H1 (cell line): ENCODE data around the gene ALG1. TPM values are rescaled to one million over a fixed set of nuclear protein-coding genes. Genes with fewer than 3 reads are reported as not detected.
"Not testable (repeated sequence)": the region's sequence is repeated elsewhere in the genome, so short reads cannot be mapped to it uniquely, and the experiment has no call there.

Source experiments
- CTCF ChIA-PET: fragments of 300-600 bp; sonication (Branson Sonifier 250); formaldehyde crosslinking; loops from one replicate; lab custom pipeline; 2021; ENCODE audit not compliant: partially characterized antibody; lab: Charles Lee
- POLR2A ChIA-PET: fragments of 300-600 bp; sonication (Branson Sonifier 250); formaldehyde crosslinking; loops from one replicate; lab custom pipeline; 2021; ENCODE audit warnings: inconsistent platforms; ENCODE audit not compliant: partially characterized antibody; lab: Charles Lee
- DNase-seq, 2 experiments: peaks; one replicate each; pipeline versions ENCODE4 v3.0.0 to v3.0.0-alpha.2; 2010 to 2022; ENCODE audit warnings: low spot score in 2 of 2, low read depth in 1 of 2, mixed read lengths in 1 of 2
- FAIRE-seq: peaks from 2 replicates; lab custom pipeline; 2011; peaks lifted over from hg19 to GRCh38; lab: Jason Lieb, UNC
- H2AFZ ChIP-seq: 2 replicates; pipeline ENCODE4 v1.8.1; 2012; ENCODE audit warnings: low read length, inconsistent platforms
- H2AK5ac ChIP-seq: 2 replicates; pipeline ENCODE4 v1.6.1; 2013; ENCODE audit warnings: low read depth, low read length
- H2BK120ac ChIP-seq: replicated peaks from 2 replicates; pipeline ENCODE3; 2013; ENCODE audit warnings: low read depth, low read length, inconsistent platforms
- H2BK12ac ChIP-seq: 2 replicates; pipeline ENCODE4 v1.6.1; 2013; ENCODE audit warnings: low read depth, low read length
- H2BK15ac ChIP-seq: 2 replicates; pipeline ENCODE4 v1.6.1; 2013; ENCODE audit warnings: low read length
- H2BK20ac ChIP-seq: 2 replicates; pipeline ENCODE4 v1.6.1; 2013; ENCODE audit warnings: low read length
- H2BK5ac ChIP-seq: 2 replicates; pipeline ENCODE4 v1.6.1; 2013; ENCODE audit warnings: low read depth, low read length
- H3K14ac ChIP-seq: 2 replicates; pipeline ENCODE4 v1.6.1; 2013; ENCODE audit warnings: inconsistent platforms; ENCODE audit not compliant: insufficient read length
- H3K18ac ChIP-seq: 2 replicates; pipeline ENCODE4 v1.6.1; 2013; ENCODE audit warnings: low read length; ENCODE audit errors: extremely low read depth
- H3K23ac ChIP-seq: 2 replicates; pipeline ENCODE4 v1.6.1; 2013; ENCODE audit warnings: inconsistent platforms; ENCODE audit not compliant: insufficient read length
- H3K23me2 ChIP-seq: 2 replicates; pipeline ENCODE4 v1.6.1; 2013; ENCODE audit warnings: low read depth, low read length
- H3K27ac ChIP-seq: 2 replicates; pipeline ENCODE4 v1.6.1; 2011; ENCODE audit warnings: low read depth, low read length, inconsistent platforms
- H3K27me3 ChIP-seq, 4 experiments: replicated peaks in 1 of 4; 1 replicate in 1 of 4; 2 replicates in 3 of 4; pipeline versions ENCODE4 v1.6.1 to v1.8.1; 2011 to 2013; ENCODE audit warnings: low read length in 3 of 4, mild to moderate bottlenecking in 3 of 4, inconsistent platforms in 2 of 4, mixed read lengths in 2 of 4, moderate library complexity in 1 of 4; ENCODE audit not compliant: control insufficient read depth in 3 of 4, insufficient read depth in 3 of 4; ENCODE audit errors: extremely low read depth in 1 of 4
- H3K36me3 ChIP-seq, 4 experiments: 2 replicates each; pipeline versions ENCODE4 v1.6.1 to v1.8.1; 2011 to 2013; ENCODE audit warnings: mild to moderate bottlenecking in 4 of 4, low read length in 3 of 4, moderate library complexity in 2 of 4, control low read depth in 1 of 4, inconsistent platforms in 1 of 4; ENCODE audit not compliant: insufficient read depth in 4 of 4, control insufficient read depth in 2 of 4
- H3K4ac ChIP-seq: replicated peaks from 2 replicates; pipeline ENCODE3; 2013; ENCODE audit warnings: low read length, low read depth, mixed read lengths, inconsistent platforms; ENCODE audit not compliant: insufficient read length
- H3K4me1 ChIP-seq, 4 experiments: replicated peaks in 1 of 4; 1 replicate in 1 of 4; 2 replicates in 3 of 4; pipeline versions ENCODE4 v1.6.1 to v1.8.1; 2011 to 2013; ENCODE audit warnings: low read length in 3 of 4, inconsistent platforms in 2 of 4, mixed read lengths in 1 of 4; ENCODE audit not compliant: insufficient read depth in 4 of 4, control insufficient read depth in 3 of 4
- H3K4me2 ChIP-seq, 2 experiments: 2 replicates each; pipeline versions ENCODE4 v1.6.1 to v1.8.1; 2011 to 2013; ENCODE audit warnings: low read depth in 2 of 2, low read length in 2 of 2, control low read depth in 1 of 2, inconsistent platforms in 1 of 2, mild to moderate bottlenecking in 1 of 2; ENCODE audit not compliant: insufficient read depth in 1 of 2
- H3K4me3 ChIP-seq, 4 experiments: fragments of 200-600, 300-600 bp in 1 of 4; sonication (generic), shearing (Covaris generic), sonication (Bioruptor Twin) in 1 of 4; 2 replicates each; pipeline versions ENCODE4 v1.5.1 to v1.8.1; 2011 to 2016; ENCODE audit warnings: low read length in 4 of 4, low read depth in 3 of 4, control low read depth in 2 of 4, inconsistent platforms in 2 of 4, mild to moderate bottlenecking in 2 of 4, mixed read lengths in 1 of 4, moderate library complexity in 1 of 4; ENCODE audit not compliant: insufficient read depth in 2 of 4; ENCODE audit errors: extremely low read depth in 1 of 4
- H3K56ac ChIP-seq: replicated peaks from 2 replicates; pipeline ENCODE3; 2013; ENCODE audit warnings: low read depth, mild to moderate bottlenecking, mixed read lengths, low read length, inconsistent platforms; ENCODE audit not compliant: insufficient read length
- H3K79me1 ChIP-seq: 2 replicates; pipeline ENCODE4 v1.6.1; 2013; ENCODE audit warnings: low read depth, low read length, control low read depth
- H3K79me2 ChIP-seq, 2 experiments: 2 replicates each; pipeline versions ENCODE4 v1.6.1 to v1.8.1; 2012 to 2013; ENCODE audit warnings: low read length in 2 of 2, mild to moderate bottlenecking in 2 of 2, inconsistent platforms in 1 of 2; ENCODE audit not compliant: insufficient read depth in 2 of 2, control insufficient read depth in 1 of 2
- H3K9ac ChIP-seq, 4 experiments: replicated peaks in 1 of 4; 1 replicate in 1 of 4; 2 replicates in 3 of 4; pipeline versions ENCODE4 v1.6.1 to v1.8.1; 2011 to 2013; ENCODE audit warnings: low read depth in 3 of 4, low read length in 3 of 4, control low read depth in 2 of 4, mild to moderate bottlenecking in 2 of 4, moderate library complexity in 2 of 4, inconsistent platforms in 1 of 4; ENCODE audit errors: extremely low read depth in 1 of 4
- H3K9me3 ChIP-seq, 2 experiments: 2 replicates each; pipeline versions ENCODE4 v1.6.1 to v1.8.1; 2012 to 2013; ENCODE audit warnings: mild to moderate bottlenecking in 2 of 2, moderate library complexity in 2 of 2, control low read depth in 1 of 2, inconsistent platforms in 1 of 2, low read depth in 1 of 2, low read length in 1 of 2, mixed read lengths in 1 of 2; ENCODE audit not compliant: insufficient read depth in 2 of 2
- H4K20me1 ChIP-seq, 2 experiments: replicated peaks in 1 of 2; 2 replicates each; pipeline versions ENCODE3 to v1.8.1; 2011 to 2013; ENCODE audit warnings: inconsistent platforms in 2 of 2, low read length in 2 of 2, mild to moderate bottlenecking in 1 of 2; ENCODE audit not compliant: insufficient read depth in 2 of 2, control insufficient read depth in 1 of 2
- H4K5ac ChIP-seq: 2 replicates; pipeline ENCODE4 v1.6.1; 2013; ENCODE audit warnings: low read length, low read depth, mixed read lengths, inconsistent platforms; ENCODE audit not compliant: insufficient read length
- H4K8ac ChIP-seq: 2 replicates; pipeline ENCODE4 v1.8.0; 2013; ENCODE audit warnings: mild to moderate bottlenecking, moderate library complexity, low read length, inconsistent platforms; ENCODE audit not compliant: insufficient read depth; ENCODE audit errors: extremely low read depth
- H4K91ac ChIP-seq: replicated peaks from 2 replicates; pipeline ENCODE3; 2013; ENCODE audit warnings: low read length, mixed read lengths, inconsistent platforms; ENCODE audit not compliant: insufficient read length
- WGBS, 2 experiments: shearing (Covaris generic) in 1 of 2; methylation state at CpG; one replicate each; pipeline versions ENCODE4 v1.1.6 to v1.1.7; 2013 to 2015; ENCODE audit warnings: low lambda C conversion rate in 2 of 2, mixed read lengths in 2 of 2, inconsistent platforms in 1 of 2, low coverage in 1 of 2, missing lambda C conversion rate in 1 of 2; ENCODE audit not compliant: insufficient replicate concordance in 2 of 2, insufficient coverage in 1 of 2, insufficient read length in 1 of 2; ENCODE audit errors: extremely low coverage in 1 of 2, missing lambda C conversion rate in 1 of 2; 5-methylcytosine and 5-hydroxymethylcytosine counted together
- polyA plus RNA-seq, 7 experiments: library from polyadenylated mRNA; depleted of rRNA in 3 of 7; stranded (reverse) in 5 of 7; unstranded in 2 of 7; fragments of >200 nt in 5 of 7; fragments of 200-250 nt in 2 of 7; gene quantifications; 1 replicate in 5 of 7; 2 replicates in 1 of 7; 4 replicates in 1 of 7; pipeline versions ENCODE4 v1.2.1 to v1.2.3, GENCODE V29; 2011 to 2013; ENCODE audit warnings: missing spikeins in 2 of 7, mixed read lengths in 2 of 7
- total RNA-seq: library from RNA; stranded (reverse); fragmentation: NEBNext Ultra II Directional; extraction: Animal tissue kit (Norgen Biotek cat#: 25700); gene quantifications from 2 replicates; pipeline ENCODE4 v1.2.1, GENCODE V29; 2021

Gene ALG1
- total and polyA plus RNA-seq, 2 of the 8 experiments (the other 6 are each of a cell fraction or from before 2014, with no cell fraction given): 34.8 to 46.5 TPM

DNA sequence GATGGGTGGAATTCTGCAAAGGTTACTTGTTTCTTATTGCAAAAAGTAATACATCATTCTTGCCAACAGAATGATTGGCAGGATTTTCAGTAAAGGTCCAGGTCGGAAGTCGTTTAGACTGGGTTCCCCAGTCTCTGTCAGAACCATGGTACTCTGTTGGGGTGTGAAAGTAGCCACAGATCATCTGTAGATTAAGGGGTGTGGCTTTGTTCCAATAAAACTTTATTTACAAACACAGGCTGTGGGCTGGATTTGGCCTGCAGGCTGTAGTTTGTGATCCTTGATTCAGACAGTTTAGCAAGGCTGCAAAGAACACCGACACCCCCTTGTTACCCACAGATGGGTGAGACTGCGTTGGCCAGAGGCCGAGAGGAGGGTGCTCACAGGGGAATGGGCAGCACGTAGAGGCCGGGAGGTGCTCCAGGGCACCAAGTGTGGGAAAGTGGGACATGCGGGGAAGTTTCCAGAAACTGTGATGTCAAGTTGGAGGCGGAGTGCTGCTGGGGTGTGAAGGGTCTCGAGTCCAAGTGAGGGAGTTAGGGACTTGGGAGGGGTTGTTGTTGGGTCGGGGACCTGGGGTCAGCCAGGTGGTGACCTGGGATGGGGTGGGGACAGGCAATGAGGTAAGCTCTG lies 12.6 kb downstream of the ALG1 start:
- not testable (repeated sequence) for H2BK120ac ChIP-seq, H2BK12ac ChIP-seq, H4K91ac ChIP-seq, H3K79me2 ChIP-seq, H2BK15ac ChIP-seq, H3K27ac ChIP-seq, H3K56ac ChIP-seq, H3K9me3 ChIP-seq, H3K23ac ChIP-seq, H2AK5ac ChIP-seq, H2AFZ ChIP-seq, H3K4me1 ChIP-seq, H2BK20ac ChIP-seq, H2BK5ac ChIP-seq, H3K23me2 ChIP-seq, H3K4me2 ChIP-seq, FAIRE-seq, DNase-seq, H4K5ac ChIP-seq, H4K8ac ChIP-seq, H3K18ac ChIP-seq, H3K27me3 ChIP-seq, H3K4me3 ChIP-seq, H4K20me1 ChIP-seq, H3K14ac ChIP-seq, H3K9ac ChIP-seq, H3K4ac ChIP-seq, H3K79me1 ChIP-seq
- POLR2A ChIA-PET: interaction anchor here (1.0 to 1.6 kb wide), 3 partner anchors 12 to 115 kb away, joined by 3 read pairs; partner anchors contain the start of gene ALG1
- H3K36me3 ChIP-seq: peaks cover 0 to 23% (median 5%) of the 10 kb centered on the region in 4 experiments; a peak in 3 of 8 replicates
- 72% methylated on average over 11 of the region's 11 CpGs; no CpG with 5 or more reads in 1 of the 2 experiments for WGBS, 2 experiments
- CTCF ChIA-PET: interaction anchor here (0.7 to 27.9 kb wide), 9 partner anchors 9 to 559 kb away, joined by 3 to 625 read pairs (median 5); partner anchors contain the start of genes ALG1 and C16orf89
